ENCODE data around the gene KCND2.
"Not testable (repeated sequence)": the region's sequence is repeated elsewhere in the genome, so short reads cannot be mapped to it uniquely, and the experiment has no call there.

The KCND2 gene

GRCh38 chr7:120502132-120502531, 229.2 kb downstream of the KCND2 start:
- no peak for DNase-seq (ENCODE audit: low spot score)

- DNase-seq (ENCODE audit: low spot score): no peak
These were observed 229.8 kb downstream of the KCND2 start for GRCh38 chr7:120502825-120503224.

- DNase-seq (ENCODE audit: low spot score): no peak
These were observed 231.4 kb downstream of the KCND2 start for GRCh38 chr7:120504386-120504785.

DNA sequence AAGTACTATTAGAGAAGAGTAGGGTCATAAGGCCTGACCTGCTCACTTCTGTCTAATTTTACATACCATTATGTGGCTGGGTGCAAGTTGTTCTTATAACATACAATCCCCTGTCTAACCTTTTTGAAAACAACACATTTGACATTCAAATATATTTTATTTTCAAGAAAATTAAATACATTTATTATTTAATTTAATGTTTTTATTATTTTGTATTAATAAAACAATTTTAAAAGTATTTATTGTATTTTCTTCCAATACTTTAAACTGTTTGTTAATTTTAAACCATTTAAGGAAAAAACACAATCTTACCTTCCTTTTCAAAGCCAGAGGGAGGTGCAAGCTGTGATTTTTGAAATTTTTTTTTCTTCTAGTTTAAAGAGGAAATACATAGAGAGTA, 232.8 kb downstream of the KCND2 start:
- no peak for DNase-seq (ENCODE audit: low spot score)

DNA sequence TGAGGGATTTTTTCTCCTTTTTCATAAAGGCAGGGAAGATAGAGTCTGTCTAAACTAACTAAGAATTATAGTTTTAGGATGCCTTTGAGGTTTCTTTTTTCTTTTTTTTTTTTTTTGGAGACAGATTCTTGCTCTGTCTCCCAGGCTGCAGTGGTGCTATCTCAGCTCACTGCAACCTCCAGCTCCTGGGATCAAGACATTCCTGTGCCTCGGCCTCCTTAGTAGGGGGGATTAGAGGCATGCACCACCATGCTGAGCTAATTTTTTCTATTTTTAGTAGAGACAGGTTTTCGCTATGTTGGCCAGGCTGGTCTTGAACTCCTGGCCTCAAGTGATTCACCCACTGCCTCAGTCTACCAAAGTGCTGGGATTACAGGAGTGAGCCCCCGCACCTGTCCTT, 239.7 kb downstream of the KCND2 start:
- no peak for DNase-seq (ENCODE audit: low spot score)

- DNase-seq (ENCODE audit: low spot score): no peak
These were observed 246.2 kb downstream of the KCND2 start for GRCh38 chr7:120519224-120519623.

- DNase-seq (ENCODE audit: low spot score): no peak
These were observed 249.1 kb downstream of the KCND2 start for GRCh38 chr7:120521761-120522737.

- DNase-seq (ENCODE audit: low spot score): no peak
These were observed 251.0 kb downstream of the KCND2 start for GRCh38 chr7:120523985-120524384.

DNA sequence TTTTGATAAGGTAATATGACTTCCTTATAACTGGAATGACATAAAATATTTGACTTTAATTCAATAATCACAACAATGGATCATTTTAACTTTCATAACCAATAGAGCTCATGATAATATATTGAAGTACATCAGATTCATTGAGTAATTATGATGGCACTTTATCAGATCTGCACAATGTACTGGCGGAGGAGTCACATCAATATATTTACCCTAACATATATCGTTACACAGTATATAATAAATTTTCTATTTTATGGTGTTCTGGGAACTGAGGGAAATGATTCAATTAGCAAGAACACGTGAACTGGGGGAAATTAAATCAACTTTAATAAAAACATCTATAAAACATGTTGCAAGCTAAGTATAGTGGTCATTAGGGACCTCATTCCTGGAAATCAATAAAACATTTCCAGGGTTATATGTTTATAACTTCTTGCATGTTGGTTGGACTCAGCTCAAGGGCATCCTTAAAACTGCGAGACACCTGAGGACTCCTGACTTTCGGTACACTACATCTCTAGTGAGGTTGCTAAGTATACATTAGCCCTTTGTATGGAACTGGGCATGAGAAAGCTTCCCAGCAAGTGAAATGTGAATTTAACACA, 254.0 kb downstream of the KCND2 start:
- no peak for DNase-seq (ENCODE audit: low spot score)

- no peak for DNase-seq (ENCODE audit: low spot score)
These were observed 256.8 kb downstream of the KCND2 start for GRCh38 chr7:120529736-120530135.

DNA sequence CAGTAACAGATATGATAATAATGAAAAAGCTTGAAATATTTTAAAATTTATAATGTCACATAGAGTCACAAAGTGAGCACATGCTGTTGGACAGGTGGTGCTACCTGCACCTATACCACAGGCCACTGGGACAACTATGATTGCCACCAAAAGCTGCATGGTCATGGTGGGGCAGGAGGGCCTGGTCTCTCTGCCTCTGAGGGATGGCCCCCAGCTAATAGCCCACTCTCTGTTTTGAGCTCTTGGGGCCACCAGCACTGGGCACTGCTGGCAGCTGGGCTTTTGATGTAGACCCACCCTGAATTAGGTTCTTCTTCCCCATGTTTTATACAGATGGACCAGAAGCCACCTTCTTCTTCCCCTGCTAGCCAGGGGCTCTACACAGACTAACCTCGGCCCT, 265.4 kb downstream of the KCND2 start:
- DNase-seq (ENCODE audit: low spot score): no peak

DNA sequence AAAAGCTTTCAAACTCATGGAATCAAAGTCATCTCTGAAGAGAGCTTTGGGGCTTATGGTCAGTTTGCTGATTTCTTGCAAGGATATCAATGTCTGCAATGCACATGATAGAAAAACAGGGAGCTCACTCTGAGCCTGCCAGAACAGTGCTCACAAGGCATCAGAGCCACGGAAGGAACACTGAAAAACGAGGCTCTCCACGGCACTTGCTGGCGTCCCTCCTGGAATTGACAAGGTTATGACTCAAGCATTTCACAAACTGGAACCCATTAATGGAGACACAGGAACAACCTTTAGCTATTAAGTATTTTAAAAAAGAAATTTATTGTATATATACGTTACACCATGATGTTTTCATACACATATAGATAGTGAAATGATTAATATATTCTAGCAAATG, 266.3 kb downstream of the KCND2 start:
- DNase-seq (ENCODE audit: low spot score): no peak

DNA sequence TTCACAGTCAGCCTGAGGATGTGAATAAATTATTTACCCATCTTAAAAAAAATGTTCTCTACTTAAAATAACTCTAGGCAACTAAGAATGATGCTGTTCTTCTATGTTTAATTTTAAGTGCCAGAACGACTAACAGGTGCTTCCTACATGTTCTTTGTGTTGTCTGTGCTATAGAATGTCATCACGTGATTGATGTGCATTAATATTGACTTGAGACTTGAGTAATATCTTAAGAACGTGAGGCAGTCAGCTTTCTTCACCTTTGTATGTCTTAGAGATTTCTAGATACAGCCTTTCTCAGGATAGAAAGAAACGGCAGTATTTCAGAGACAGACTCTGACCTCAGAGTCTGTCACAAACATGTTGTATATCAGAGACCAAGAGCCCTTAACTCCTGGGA, 274.6 kb downstream of the KCND2 start:
- no peak for DNase-seq (ENCODE audit: low spot score)

GRCh38 chr7:120550494-120551048, 277.6 kb downstream of the KCND2 start:
- no peak for DNase-seq (ENCODE audit: low spot score)

DNA sequence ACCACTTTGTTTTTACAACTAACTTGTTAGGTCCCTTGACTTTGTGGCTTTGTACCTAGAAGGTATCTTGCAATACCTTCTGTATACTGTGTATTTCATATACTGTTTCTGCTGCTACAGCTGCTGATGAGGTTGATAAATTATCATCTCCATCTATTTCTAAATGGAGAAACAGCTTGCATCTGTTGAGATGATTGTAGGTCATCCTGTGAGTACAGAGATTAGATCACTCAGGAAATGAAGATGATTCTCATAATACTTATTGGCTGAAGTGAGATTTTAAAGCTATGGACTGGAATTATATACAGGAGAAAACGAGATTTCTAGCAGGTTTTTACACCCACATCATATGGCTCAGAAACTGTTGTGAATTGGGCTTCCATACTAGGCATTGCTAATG, 280.5 kb downstream of the KCND2 start:
- no peak for DNase-seq (ENCODE audit: low spot score)

DNA sequence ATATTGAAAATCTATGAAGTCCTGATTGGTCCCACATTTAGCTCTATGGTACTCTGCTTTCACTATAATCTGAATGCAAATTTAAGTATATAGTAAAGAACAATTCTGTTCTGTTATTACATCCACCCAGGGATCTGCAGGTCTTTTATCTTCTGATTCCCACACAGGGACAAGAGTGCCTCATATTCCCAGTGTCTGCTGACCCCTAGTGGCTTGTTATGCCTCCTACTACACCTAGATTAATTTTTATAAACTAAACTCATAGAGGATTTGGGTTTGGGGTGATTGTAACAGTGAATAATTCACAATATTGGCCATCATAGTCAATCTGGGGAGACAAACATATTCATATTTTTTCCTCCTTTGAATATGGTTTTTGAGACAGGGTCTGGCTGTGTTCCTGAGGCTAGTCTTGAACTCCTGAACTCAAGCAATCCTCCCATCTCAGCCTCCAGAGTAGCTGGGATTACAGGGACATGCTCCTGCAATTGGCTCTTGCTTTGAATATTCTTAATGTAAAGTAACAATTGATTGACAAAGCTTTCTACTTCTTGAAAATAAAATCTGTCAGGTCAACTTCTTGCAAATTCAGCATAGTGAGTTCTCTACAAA, 282.1 kb downstream of the KCND2 start:
- DNase-seq (ENCODE audit: low spot score): no peak

DNA sequence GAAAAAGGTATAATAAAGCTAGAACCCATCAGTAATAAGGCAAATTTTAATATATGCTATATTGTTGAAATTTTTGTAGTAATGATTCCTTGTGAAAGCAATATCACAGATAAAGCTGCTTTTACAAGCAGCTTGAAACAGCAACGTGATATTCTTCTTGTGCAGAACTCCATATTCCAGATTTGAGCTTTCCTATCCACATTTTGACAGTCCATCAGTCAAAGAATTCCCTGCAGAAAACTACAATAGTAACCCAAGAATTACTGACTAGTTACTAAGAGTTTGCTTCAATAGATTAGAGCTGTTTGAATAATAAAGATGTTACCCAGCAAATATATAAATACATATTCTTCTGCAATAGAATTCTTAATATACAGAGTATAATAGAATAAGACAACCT, 291.2 kb downstream of the KCND2 start:
- DNase-seq (ENCODE audit: low spot score): no peak

- DNase-seq (ENCODE audit: low spot score): no peak
These were observed 294.2 kb downstream of the KCND2 start for GRCh38 chr7:120567204-120567603.

DNA sequence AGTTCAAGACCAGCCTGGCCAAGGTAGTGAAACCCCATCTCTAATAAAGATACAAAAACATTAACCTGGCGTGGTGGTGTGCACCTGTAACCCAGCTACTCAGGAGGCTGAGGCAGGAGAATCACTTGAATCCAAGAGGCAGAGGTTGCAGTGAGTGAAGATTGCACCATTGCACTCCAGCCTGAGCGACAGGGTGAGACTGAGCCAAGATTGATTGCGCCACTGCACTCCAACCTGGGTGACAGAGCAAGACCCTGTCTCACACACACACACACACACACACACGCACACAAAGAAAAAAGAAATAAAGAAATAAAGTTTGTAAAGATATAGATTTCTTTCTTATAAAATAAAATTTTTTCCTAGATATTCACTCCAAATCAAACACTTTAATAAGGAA, 305.7 kb downstream of the KCND2 start:
- DNase-seq (ENCODE audit: low spot score): not testable (repeated sequence)

DNA sequence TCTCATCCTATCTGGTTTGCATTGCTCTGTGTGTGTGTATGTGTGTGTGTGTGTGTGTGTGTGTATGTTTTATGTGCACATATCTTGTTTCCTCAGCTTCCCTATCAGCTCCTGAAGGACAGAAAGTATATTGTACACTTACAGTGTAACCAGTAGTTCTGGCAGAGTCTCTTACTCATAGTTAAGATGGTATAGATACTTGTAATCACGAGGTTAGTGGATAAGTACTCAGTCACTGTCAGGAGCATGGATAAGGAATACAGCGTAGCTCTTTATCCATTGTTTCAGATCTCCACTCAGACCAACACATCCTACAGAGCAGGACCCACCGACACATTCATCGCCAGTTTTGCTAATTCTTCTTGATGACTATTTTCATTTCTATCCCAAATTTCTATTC, 309.9 kb downstream of the KCND2 start:
- no peak for DNase-seq (ENCODE audit: low spot score)

DNA sequence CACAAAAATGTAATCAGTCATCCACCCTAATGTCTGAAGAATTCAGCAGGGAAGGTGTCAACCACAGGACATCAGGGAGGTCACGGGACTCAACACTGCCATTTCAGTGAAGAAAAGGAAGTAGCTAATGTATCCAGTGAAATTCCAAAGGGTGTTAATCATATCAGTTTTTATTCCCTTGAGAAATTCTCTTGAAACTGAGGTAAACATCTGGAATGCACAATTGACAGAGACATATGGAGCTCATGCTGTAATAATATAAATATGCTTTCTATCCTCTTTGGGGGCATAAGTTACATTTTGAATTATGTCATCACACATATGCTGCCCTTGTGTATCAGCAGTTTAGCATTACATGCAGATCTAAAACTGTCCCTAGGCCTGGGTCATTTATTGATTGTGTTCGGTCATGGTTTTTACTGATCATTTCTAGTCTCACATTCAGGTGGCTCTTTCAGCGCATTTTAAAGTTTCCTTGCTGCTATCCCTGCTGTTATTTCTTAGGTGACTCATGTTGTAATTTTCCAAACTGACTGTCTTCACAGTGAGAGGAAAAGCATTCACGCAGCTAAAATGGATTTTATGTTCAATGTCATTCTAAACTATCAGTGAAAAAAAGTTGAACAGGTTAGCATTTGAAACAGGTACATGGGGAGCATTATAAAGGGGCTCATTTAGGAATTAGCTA, 311.1 kb downstream of the KCND2 start:
- no peak for DNase-seq (ENCODE audit: low spot score)

DNA sequence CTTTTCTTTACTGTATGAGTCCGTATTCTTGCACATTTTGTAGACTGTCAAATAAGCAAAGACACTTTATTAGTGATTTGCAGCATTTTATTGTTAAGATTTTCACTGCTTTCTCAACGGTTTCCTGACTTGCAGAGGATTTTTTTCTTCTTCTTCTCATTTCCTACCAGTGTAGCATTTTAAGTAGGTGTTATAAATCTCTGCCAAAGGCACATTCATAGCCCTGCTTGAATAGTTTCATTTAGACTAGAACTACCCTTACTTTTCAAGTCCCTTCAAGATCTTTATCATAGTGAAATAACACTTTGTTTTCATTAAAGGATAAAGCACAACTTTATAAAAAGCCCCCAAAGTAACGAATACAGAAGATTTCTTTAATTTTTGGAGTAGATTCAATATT, 313.6 kb downstream of the KCND2 start:
- no peak for DNase-seq (ENCODE audit: low spot score)
